Measurements from ENCODE around the gene TBC1D14. TPM values are rescaled to one million over a fixed set of nuclear protein-coding genes. Genes with fewer than 3 reads are reported as not detected.

TBC1D14 gene
- polyA plus RNA-seq, 3 donors: 61.2 to 66.4 (median 61.8) TPM

DNA sequence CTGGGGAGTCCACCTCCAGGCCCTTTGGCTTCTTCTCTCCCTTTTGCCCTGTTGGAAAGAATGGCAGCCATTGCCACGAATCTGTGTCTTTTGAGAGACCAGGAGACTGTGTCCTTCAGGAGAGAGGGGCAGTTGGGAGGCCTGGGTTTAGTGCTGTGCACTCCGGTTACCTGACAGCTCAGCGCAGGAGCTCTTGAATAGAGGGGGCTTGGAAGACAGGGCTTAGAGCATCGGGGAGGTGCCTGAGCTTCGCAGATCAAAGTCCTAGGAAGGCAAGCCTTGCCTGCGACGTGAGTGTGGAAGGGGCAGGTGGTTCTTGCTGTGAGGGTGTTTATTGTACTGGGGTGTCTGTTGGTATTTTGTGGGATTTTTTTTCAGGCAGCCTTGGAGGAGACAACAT, 91.6 kb downstream of the TBC1D14 start:
- no peak for DNase-seq (ENCODE audit: extremely low read depth in 1 of 11, low read depth in 9 of 11, low spot score in 4 of 11)

DNA sequence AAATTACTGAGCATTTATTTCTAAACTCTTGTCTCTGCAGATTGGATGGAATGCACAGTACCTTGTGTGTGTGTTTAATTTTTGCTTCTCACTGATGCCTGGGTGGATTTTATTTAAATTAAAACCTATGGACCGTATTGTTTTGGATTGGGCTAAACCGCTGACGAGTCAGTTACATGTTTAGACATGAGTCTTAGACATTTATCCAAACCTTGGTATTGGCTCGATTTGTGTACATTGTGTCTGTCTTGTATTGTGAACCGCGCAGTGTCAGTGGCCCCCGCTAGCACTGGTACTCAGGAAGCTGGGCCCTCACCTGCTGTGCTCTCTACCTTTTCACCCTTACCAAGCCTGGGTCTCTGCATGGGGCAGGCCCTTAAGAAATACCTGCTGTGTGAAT, 92.7 kb downstream of the TBC1D14 start:
- DNase-seq (ENCODE audit: extremely low read depth in 1 of 11, low read depth in 9 of 11, low spot score in 4 of 11): no peak

DNA sequence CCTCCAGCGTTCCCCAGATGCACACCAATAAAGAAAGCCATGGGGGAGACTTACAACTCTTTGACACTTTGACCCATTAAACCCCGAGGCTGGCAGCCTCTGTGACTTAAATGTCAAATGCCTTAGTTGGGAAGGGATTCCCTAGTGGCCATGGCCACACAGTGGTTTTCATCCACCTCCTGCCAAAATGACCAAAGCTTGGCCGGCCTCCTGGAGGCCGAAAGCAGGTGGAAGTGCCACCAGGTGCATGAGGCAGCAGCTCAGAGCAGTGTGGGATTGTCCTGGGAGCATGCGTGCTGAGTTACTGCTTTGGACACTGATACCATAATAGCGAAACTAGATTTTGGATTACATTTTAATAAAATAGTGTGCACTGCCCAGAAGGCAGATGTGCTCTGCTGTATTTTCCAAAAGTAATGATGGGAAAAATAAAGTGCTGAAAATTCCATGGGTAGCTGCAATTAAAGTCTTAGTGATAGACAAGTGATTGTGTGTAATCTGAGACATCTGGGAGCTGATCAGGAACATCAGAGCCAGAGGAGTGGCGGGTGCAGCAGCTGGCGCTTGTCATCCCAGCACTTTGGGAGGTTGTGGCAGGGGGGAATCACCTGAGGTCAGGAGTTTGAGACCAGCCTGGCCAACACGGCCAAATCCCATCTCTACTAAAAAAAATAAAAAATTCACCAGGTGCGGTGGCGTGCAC, 93.7 kb downstream of the TBC1D14 start:
- DNase-seq (ENCODE audit: extremely low read depth in 1 of 11, low read depth in 9 of 11, low spot score in 4 of 11): no peak

DNA sequence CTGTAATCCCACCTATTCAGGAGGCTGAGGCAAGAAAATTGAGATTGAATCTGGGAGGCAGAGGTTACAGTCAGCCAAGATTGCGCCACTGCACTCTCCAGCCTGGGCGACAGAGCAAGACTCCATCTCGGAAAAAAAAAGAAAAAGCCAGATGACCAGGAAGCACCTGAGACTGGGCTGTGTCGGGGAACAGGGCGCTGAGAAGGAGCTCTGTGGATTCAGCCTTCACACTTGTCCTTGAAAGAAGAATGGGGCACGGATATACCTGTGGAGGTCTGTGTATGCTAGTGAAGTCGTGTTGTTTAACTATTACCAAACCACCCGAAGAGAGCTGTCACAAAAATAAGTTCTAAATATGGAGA, 94.2 kb downstream of the TBC1D14 start:
- DNase-seq (ENCODE audit: extremely low read depth in 1 of 11, low read depth in 9 of 11, low spot score in 4 of 11): no peak

DNA sequence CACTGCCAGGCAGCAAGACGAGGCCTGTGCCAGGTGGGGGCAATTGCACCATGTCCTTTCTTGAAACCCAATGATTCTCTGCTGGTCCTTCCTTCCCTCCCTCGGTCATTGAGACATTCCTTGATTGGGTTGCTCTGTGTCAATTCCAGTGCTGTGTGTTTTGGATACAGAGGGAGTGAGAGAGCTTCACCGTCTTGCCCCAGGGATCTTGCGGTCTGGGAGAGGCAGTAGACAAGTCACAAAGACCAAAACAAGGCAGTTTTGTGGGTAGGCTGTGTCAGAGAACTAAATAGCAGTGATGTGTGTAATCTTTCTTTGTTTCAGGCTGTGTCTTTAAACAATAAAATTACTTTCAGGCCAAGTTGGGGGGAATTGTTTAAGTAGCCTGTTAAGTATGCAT, 94.7 kb downstream of the TBC1D14 start:
- DNase-seq (ENCODE audit: extremely low read depth in 1 of 11, low read depth in 9 of 11, low spot score in 4 of 11): no peak

DNA sequence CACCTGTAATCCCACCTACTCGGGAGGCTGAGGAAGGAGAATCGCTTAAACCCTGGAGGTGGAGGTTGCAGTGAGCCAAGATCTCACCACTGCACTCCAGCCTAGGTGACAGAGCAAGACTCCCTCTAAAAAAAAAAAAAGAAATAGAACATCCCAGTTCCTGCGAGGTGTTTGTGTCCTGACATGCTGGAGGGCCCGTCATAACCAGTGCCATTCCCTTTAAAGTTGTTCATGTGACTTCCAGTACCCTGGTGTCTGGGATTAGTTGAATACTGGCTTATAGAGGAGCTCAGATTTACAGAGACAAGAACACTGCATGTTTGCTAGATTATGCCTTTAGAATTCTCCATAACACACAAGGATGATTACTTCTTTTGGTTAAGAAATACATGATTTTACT, 95.9 kb downstream of the TBC1D14 start:
- DNase-seq (ENCODE audit: extremely low read depth in 1 of 11, low read depth in 9 of 11, low spot score in 4 of 11): no peak

DNA sequence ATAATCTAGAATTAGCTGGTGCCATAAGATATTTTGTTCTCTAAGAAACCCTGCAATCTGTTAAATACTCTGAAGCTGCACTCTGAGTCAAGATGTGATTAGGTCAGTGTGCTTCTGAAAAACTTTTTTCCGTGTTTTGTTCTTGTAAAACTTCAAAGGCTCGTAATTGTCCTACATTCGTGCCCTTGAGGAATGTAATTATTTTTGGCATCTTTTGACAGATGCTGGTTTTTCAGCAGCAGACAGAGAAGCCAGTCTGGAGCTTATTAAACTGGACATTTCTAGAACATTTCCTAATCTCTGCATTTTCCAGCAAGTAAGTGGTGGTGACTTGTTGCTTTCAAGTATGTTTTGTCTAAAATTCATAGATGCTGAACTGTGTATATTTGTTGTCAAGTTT, 96.8 kb downstream of the TBC1D14 start:
- DNase-seq (ENCODE audit: extremely low read depth in 1 of 11, low read depth in 9 of 11, low spot score in 4 of 11): no peak

DNA sequence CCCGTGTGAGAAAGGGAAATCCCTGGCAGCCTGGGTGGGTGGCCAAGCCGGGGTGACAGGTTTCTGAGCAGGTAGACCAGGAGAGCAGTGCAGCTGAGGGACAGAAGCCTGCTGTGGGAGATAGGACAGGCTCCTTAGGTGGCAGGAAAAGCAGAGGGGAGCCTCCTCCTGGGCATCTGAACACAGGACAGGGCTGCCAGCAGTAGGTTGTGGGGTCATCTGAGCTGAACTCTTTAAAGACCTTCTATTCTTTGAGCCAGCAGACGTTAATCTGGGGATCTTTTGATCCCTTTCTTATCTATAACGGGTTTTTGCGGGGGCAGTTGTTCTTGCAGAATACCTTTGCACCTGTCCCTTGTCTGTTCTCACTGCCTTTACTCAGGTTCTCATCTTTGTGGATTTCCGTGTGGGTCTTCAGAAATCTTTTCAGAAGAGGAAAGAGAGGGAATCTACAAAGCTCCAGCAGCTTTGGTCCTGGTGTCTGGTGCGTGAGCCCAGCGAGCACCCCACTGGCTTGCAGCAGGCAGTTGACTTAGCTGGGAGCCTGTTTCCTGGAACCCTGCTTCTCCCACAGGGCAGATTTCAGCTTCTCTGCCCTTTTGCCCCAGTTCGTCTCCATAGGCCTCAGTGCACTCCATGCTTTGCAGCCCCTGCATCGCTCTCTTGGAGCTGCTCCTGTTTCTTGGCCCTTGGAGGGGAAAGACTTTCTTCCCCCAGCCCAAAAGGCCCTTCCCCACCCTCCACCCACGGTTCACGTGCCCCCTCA, 97.7 kb downstream of the TBC1D14 start:
- DNase-seq (ENCODE audit: extremely low read depth in 1 of 11, low read depth in 9 of 11, low spot score in 4 of 11): no peak

DNA sequence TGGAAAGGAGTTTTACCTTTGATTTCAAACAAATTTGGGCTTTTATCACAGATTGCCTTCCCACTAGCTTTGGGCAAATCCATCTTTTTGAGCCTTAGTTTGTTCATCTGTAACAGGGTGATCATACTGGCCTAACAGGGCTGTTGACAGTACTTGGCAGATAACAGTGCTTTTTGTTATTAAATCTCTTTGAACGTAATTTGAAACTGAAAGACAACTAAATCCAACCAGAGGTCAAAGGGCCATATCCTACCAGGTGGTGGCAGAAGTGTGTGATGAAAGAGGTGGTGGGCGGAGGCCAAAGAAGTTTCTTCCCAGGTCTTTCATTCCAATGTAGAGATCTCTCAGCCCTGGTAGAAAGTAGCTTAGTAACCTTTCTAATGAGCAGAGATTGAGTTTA, 98.3 kb downstream of the TBC1D14 start:
- no peak for DNase-seq (ENCODE audit: extremely low read depth in 1 of 11, low read depth in 9 of 11, low spot score in 4 of 11)

DNA sequence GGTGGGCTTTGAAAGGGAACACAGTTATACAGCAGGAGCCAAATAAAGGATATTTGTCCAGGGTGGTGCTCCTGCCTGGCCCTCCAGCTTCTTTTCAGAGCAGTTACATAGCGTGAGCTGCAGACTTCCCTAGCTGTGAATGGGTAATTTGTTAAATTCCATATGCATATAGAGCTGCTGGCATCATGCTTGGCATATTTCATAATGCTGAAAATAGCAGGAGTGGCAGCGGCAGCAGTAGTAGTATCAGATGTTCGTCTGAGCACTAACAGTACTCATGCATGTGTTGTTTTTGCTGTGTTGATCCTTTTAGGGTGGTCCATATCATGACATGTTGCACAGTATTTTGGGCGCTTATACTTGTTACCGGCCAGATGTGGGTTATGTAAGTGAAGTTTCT, 99.9 kb downstream of the TBC1D14 start:
- DNase-seq (ENCODE audit: extremely low read depth in 1 of 11, low read depth in 9 of 11, low spot score in 4 of 11): no peak

DNA sequence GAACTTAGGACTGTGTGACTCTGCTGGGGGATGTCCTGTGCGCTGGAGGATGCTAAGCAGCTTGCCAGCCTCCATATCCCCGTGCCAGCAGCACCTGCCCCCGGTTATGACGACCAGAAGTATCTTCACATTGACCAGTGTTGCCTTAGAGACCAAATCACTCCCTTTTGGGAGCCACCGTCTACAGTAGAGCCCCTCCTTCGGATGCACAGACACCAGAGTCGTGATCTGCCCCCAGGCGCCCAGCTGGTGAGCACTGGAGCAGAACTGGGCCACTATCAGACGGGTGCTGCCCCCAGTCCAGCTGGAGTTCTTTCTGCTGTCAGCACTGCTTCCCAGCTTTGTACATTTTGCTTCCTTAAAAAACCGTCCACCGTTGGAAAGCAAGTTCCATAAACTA, 103.5 kb downstream of the TBC1D14 start:
- peak in 1 of 11 donors; percentile 21 for DNase-seq (ENCODE audit: extremely low read depth in 1 of 11, low read depth in 9 of 11, low spot score in 4 of 11)

DNA sequence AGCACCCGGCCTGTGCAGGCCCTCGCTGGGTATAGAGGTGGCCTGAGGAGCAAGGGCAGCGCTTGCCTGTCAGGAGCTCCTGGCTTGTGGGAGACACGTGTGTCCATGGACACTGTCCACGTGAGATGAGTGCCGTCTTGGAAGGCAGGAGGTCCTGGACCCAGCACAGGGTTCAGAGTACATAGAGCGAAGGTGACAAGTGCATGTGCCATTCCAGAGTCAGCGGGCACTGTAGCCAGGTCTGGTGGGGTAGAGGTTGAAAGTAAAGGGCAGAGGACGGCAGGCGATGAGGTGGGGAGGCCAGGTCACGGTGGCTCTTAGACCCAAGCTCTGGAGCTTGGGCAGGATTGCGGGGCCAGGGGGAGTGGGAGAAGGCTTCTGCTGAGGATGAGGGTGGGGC, 105.2 kb downstream of the TBC1D14 start:
- no peak for DNase-seq (ENCODE audit: extremely low read depth in 1 of 11, low read depth in 9 of 11, low spot score in 4 of 11)

DNA sequence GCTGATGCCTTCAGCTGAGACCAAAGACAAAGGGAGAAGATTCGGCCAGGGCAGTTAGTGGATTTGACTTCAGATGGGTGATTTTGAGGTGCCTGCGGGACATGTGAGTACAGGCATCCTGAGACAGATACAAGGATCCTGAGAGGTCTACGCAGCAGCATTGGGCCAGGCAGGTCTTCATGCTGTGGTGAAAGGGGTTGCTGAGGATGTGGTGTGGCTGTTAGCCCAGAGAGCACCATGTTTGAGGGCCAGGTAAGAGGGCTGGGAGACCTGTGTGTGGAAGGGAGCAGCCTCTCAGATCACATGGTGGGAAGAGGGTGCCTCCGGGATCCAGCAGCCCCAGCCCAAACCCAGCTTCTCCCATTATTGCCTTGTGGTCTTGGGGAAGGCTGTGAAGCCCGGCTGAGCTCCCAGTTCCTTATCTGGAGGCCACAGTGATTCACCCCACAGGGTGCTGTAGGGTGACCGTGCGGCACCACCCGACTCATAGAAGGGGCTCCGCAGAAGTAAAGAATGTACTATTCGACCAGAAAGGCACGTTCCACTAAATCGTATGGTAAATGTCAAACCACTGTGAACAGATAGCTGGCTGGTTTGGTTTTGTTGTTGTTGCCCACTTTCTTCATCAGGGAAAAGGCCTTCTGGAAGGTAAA, 105.9 kb downstream of the TBC1D14 start:
- no peak for DNase-seq (ENCODE audit: extremely low read depth in 1 of 11, low read depth in 9 of 11, low spot score in 4 of 11)

DNA sequence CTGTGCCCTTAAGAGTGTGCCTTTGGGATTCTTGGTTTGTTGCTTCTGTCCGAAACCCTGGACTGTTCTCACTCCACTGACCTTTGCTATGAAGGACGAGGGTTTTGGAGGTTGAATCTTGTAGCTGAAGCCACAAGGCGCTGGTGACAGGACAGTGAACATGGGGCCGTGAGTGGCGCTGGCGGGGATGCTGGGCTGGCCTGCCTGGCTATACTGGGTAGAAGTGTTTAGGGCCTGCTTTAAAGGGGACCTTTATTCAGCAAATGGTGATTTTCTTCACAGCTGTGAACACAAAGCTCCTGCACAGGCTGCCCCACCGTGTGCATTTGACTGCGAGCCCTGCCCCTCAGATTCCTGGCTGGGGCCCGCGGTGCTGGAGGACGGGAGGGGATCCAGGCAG, 106.5 kb downstream of the TBC1D14 start:
- DNase-seq (ENCODE audit: extremely low read depth in 1 of 11, low read depth in 9 of 11, low spot score in 4 of 11): no peak

DNA sequence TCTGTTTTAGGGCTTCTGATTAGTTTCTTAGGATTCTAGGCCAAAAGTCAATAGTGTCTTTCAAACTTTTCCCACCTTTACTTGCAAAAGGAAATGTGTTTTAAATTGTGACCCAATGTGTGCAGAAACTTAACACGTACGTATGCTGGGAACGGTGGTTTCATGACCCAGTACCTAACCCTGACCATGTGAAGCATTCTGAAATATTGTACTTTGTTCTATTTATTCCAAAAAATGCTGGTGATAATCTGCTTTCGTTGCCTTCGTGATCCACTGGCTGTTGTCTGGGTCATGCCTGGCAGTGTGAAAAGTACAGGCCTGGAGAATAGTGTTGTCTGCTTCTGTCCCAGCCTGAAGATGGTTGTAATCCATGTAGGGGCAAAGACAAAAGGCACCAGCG, 106.9 kb downstream of the TBC1D14 start:
- no peak for DNase-seq (ENCODE audit: extremely low read depth in 1 of 11, low read depth in 9 of 11, low spot score in 4 of 11)

DNA sequence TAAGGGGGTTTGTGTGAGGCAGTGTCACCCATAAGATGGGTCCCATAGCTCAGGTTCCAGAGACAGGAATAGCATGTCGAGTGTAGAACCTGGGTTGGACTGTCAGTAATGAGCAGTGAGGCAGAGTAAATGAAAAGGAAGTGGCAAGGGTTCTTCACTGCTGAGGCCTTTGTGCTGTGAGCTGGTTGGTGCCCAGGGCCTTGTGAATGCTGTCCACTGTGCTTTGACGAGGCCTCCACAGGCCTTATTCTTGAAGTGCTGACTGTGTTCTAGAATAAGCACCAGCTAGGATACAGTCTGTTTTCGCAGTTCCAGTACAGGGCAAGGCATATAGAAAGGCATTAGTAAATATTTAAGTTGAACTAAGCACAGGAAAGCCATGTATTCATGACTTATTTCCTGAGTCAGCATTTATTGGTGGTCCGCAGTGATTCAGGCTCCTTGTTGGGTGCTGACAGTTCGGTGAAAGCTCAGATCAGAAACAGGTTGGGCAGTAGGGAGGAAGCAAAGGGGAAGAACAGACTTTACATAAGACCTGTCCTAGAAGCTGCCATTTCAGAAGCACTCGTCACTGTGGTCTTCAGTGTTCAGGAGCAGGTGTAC, 107.9 kb downstream of the TBC1D14 start:
- DNase-seq (ENCODE audit: extremely low read depth in 1 of 11, low read depth in 9 of 11, low spot score in 4 of 11): no peak

DNA sequence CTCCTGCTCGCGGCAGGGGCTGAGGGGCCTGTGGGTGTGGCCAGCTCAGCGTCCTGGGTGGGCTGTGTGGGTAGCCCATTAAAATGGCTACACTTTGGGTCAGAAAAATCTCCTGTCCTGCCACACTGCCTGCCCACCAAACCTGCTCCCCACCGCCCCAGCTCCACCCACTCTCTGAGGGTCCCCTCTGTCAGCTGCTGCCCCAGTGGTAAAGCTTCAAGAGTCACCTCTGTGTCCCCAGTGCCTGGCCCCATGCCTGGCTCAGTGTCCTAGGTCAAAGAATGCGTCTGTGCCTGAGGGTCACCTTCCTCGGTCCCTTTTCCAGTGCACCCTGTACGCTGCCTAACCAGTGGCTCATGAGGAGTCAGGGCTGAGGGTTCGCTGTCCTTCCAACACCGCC, 108.7 kb downstream of the TBC1D14 start:
- DNase-seq (ENCODE audit: extremely low read depth in 1 of 11, low read depth in 9 of 11, low spot score in 4 of 11): no peak

DNA sequence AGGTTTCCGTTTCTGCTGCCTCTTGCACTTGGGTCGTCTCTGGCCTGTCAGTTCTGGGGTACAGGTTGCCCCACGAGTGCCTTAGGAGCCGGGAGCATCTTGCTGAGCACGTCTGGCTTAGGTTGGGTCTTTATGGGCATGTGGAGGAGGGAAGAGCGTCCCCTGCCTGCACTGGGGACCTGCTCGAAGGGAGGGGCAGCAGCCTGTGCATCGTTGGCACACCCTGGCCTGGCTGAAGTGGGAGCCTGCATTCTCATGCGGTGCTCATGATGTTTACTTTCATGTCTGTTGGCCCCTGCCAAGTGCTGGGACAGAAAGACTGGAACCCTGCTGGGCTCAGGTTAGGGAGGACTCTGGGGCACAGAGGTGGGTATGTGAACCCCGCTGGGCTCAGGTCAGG, 109.7 kb downstream of the TBC1D14 start:
- DNase-seq (ENCODE audit: extremely low read depth in 1 of 11, low read depth in 9 of 11, low spot score in 4 of 11): no peak

DNA sequence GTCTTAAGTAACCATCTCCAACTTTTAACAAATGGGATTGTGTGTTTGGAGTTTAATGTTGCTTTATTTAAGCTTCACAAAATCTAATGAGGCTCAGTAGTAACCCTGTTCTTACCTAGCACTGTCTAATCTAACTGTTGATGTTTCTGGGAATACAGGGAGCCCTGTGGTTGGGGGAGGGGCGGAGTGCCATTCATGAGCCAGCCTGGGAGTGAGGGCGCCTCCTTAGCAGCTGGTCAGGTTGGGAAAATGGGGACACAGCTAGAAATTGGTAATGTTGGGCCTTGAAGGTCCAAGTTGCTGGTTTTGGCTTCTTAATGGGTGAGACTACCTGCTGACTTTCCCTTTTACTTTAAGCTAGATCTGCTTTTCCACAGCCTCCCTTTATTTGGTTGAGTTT, 110.7 kb downstream of the TBC1D14 start:
- no peak for DNase-seq (ENCODE audit: extremely low read depth in 1 of 11, low read depth in 9 of 11, low spot score in 4 of 11)

DNA sequence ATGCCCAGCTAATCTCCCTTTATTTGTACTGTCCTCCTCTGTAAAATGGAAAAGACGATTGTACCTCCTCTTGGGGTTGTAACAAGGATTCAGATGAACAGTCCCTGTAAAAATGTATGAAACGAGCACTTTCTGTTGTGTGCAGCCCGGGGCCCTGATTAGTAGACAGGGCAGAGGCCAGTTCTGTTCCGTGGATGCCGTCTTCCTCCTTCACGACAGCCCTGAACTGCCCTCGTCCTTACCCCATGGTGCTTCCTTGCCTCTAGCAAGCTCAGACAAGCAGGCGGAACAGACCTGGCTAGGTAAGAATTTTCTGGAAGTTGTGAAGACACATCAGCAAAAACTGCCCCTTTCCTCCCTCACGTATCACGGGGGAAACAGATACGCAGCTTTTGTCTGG, 111.2 kb downstream of the TBC1D14 start:
- DNase-seq (ENCODE audit: extremely low read depth in 1 of 11, low read depth in 9 of 11, low spot score in 4 of 11): no peak

Measured in renal cortex interstitium (tissue), 11 donors.